Ovary (tissue), 9 donors: Measurements from ENCODE around the gene KRT10. TPM values are rescaled to one million over a fixed set of nuclear protein-coding genes. Genes with fewer than 3 reads are reported as not detected.

Source experiments
- DNase-seq, 5 donors: peaks; one replicate each; pipeline ENCODE4 v3.0.0-alpha.2; 2019 to 2020
- H3K27ac ChIP-seq, 2 donors: fragments of 200-600 bp; one replicate each; pipeline versions ENCODE4 v1.5.1 to v1.8.0; 2019 to 2022
- H3K27me3 ChIP-seq: fragments of 200-600 bp; one replicate; pipeline ENCODE4 v1.8.0; 2022
- H3K36me3 ChIP-seq: fragments of 200-600 bp; sonication (generic); one replicate; pipeline ENCODE4 v1.5.1; 2019
- H3K4me1 ChIP-seq: one replicate; pipeline ENCODE4 v1.8.1; 2013; ENCODE audit warnings: mild to moderate bottlenecking, moderate library complexity; ENCODE audit not compliant: insufficient read depth
- H3K4me3 ChIP-seq: fragments of 200-600 bp; sonication (generic); one replicate; pipeline ENCODE4 v1.5.1; 2017
- H3K9me3 ChIP-seq, 2 donors: fragments of 200-600 bp in 1 of 2; sonication (generic) in 1 of 2; one replicate each; pipeline versions ENCODE4 v1.5.1 to v1.8.1; 2013 to 2019; ENCODE audit warnings: mild to moderate bottlenecking in 1 of 2, moderate library complexity in 1 of 2
- CTCF ChIP-seq, 3 donors: fragments of 450-650 bp in 2 of 3; fragments of 200-600 bp in 1 of 3; IDR thresholded peaks; one replicate each; pipeline versions ENCODE4 v1.5.1 to v1.8.0; 2016 to 2022; ENCODE audit warnings: antibody characterized with exemption in 3 of 3, mild to moderate bottlenecking in 1 of 3
- EP300 ChIP-seq: sonication (generic); formaldehyde crosslinking; IDR thresholded peaks from one replicate; pipeline ENCODE4 v1.6.1; 2017; ENCODE audit warnings: antibody characterized with exemption
- POLR2A ChIP-seq: fragments of 450-650 bp; IDR thresholded peaks from one replicate; pipeline ENCODE4 v1.6.1; 2017; ENCODE audit warnings: antibody characterized with exemption, mild to moderate bottlenecking, moderate library complexity
- WGBS, 3 donors: extraction: QIAGEN DNeasy Blood & Tissue Kit in 1 of 3; methylation state at CpG; one replicate each; pipeline versions ENCODE4 v1.1.5 to v1.1.7; 2013 to 2017; 5-methylcytosine and 5-hydroxymethylcytosine counted together
- intact Hi-C, 4 donors: fragments of 100-400 bp; cut with DNase I; formaldehyde crosslinking; loops; one replicate each; pipeline versions ENCODE4 v1.11.0 to v1.15.1; 2022 to 2023
- polyA plus RNA-seq, 2 donors: library from polyadenylated mRNA; stranded (reverse); fragments of 200-250 nt in 1 of 2; fragments of 350-450 nt in 1 of 2; fragmentation: Illumina TruSeq in 1 of 2; extraction: RNeasy Lipid Tissue Mini Kit (QIAGEN cat#74804) in 1 of 2; gene quantifications; one replicate each; pipeline ENCODE4 v1.2.3, GENCODE V29; 2013 to 2014
- total RNA-seq, 7 donors: library from RNA; depleted of rRNA in 2 of 7; stranded (reverse); fragments of >200 nt in 2 of 7; fragmentation: NEBNext Ultra II Directional in 3 of 7; extraction: Animal tissue kit (Norgen Biotek cat#: 25700) in 3 of 7; gene quantifications; one replicate each; pipeline versions ENCODE4 v1.1.0 to v1.2.4, GENCODE V29; 2016 to 2023
- donor health status: DM: no; HTN: no; CAD: no; lungs with moderate emphysema.
- donor health status: DM: no; HTN: no; CAD: no.
- donor health status: Bipolar disorder and iron deficiency.
- donor health status: DM: yes; HTN: yes; CAD: no.
- donor health status: DM: no; HTN: no; CAD: no.
- donor health status: DM: yes; HTN: yes; CAD: no.

KRT10 gene
- total and polyA plus RNA-seq, 9 donors = 10.4 to 57.3 (median 35.2) TPM

- no peaks in the 10 kb centered on the region for H3K27me3 ChIP-seq
- WGBS, 3 donors = 75 to 85% (median 81%) methylated on average over 27 of the region's 27 CpGs
- intact Hi-C loops = loop anchor here in 1 of 4 donors (10.0 kb wide), 1 partner anchor 172 kb away; no protein-coding TSS in a partner anchor
Observed at GRCh38 chr17:40796846-40797245, 25.6 kb downstream of the KRT10 start.

GRCh38 chr17:40795019-40795667 is 27.3 kb downstream of the KRT10 start:
- no peak overlapping the region for H3K27ac ChIP-seq
- peaks cover 1% of the 10 kb centered on the region for H3K4me1 ChIP-seq
- WGBS, 3 donors = 79 to 84% (median 81%) methylated on average over 10 of the region's 10 CpGs

More at GRCh38 chr17:40796846-40797245, 25.6 kb downstream of the KRT10 start:
- H3K4me1 ChIP-seq = no peaks in the 10 kb centered on the region
- no peaks in the 10 kb centered on the region for H3K9me3 ChIP-seq
- TF ChIP-seq EP300 (no peak), POLR2A (no peak), CTCF (IDR thresholded peaks at IDR 0.05) (no peak)
- no peak overlapping the region for H3K4me3 ChIP-seq
- no peak overlapping the region for H3K27ac ChIP-seq
- H3K36me3 ChIP-seq = no peaks in the 10 kb centered on the region
- DNase-seq = no peak

GRCh38 chr17:40794466-40794865 is 27.9 kb downstream of the KRT10 start:
- TF ChIP-seq EP300 = no peak
- WGBS, 3 donors = 87 to 91% (median 87%) methylated on average over 2 of the region's 2 CpGs
- intact Hi-C loops = loop anchor here in 2 of 4 donors (5.0 to 10.0 kb wide), 2 partner anchors 170 to 177 kb away; no protein-coding TSS in a partner anchor
- DNase-seq = no peak
- Histone ChIP-seq H3K9me3 (no peaks in the 10 kb centered on the region), H3K27ac (no peak overlapping the region), H3K4me3 (no peak overlapping the region), H3K36me3 (no peaks in the 10 kb centered on the region), H3K27me3 (no peaks in the 10 kb centered on the region), H3K4me1 (peaks cover 1% of the 10 kb centered on the region)

More at GRCh38 chr17:40795019-40795667, 27.3 kb downstream of the KRT10 start:
- Histone ChIP-seq H3K4me3 (no peak overlapping the region), H3K27me3 (no peaks in the 10 kb centered on the region), H3K36me3 (no peaks in the 10 kb centered on the region), H3K9me3 (no peaks in the 10 kb centered on the region)
- TF ChIP-seq POLR2A = no peak
- TF ChIP-seq CTCF (IDR thresholded peaks at IDR 0.05) = no peak
- TF ChIP-seq EP300 = no peak
- no peak for DNase-seq
- intact Hi-C loops = loop anchor here in 1 of 4 donors (10.0 kb wide), 1 partner anchor 170 kb away; no protein-coding TSS in a partner anchor

GRCh38 chr17:40793832-40794231 is 28.6 kb downstream of the KRT10 start:
- H3K36me3 ChIP-seq = no peaks in the 10 kb centered on the region
- no peaks in the 10 kb centered on the region for H3K9me3 ChIP-seq
- no peak overlapping the region for H3K27ac ChIP-seq
- H3K4me3 ChIP-seq = no peak overlapping the region
- H3K4me1 ChIP-seq = peaks cover 1% of the 10 kb centered on the region
- intact Hi-C loops = loop anchor here in 2 of 4 donors (5.0 to 10.0 kb wide), 2 partner anchors 169 to 177 kb away; no protein-coding TSS in a partner anchor
- DNase-seq = no peak
- no peaks in the 10 kb centered on the region for H3K27me3 ChIP-seq
- TF ChIP-seq EP300 (no peak), CTCF (IDR thresholded peaks at IDR 0.05) (no peak), POLR2A (no peak)
- whole genome bisulfite sequencing, 3 donors = 27 to 39% (median 28%) methylated on average over 10 of the region's 10 CpGs
